Fibroblast of mammary gland (primary cell): ENCODE measurements around the gene RASAL1.

ENCODE experiments used
- DNase-seq: peaks from one replicate; pipeline ENCODE4 v3.0.0-alpha.2; 2010; ENCODE audit warnings: low read depth
- H3K4me3 ChIP-seq: 2 replicates; pipeline ENCODE4 v1.5.1; 2011; ENCODE audit warnings: low read depth, mild to moderate bottlenecking, low read length, moderate library complexity; ENCODE audit not compliant: control insufficient read depth
- CTCF ChIP-seq: conservative IDR thresholded peaks from 2 replicates; pipeline ENCODE4 v1.5.1; 2011; ENCODE audit warnings: low read depth, low read length, inconsistent platforms; ENCODE audit not compliant: control insufficient read depth, insufficient read depth

The RASAL1 gene

GRCh38 chr12:113140706-113141105 lies 5.1 kb upstream of the RASAL1 start:
- H3K4me3 ChIP-seq, result no peak overlapping the region
- no peak for TF ChIP-seq CTCF
- no peak for DNase-seq

DNA sequence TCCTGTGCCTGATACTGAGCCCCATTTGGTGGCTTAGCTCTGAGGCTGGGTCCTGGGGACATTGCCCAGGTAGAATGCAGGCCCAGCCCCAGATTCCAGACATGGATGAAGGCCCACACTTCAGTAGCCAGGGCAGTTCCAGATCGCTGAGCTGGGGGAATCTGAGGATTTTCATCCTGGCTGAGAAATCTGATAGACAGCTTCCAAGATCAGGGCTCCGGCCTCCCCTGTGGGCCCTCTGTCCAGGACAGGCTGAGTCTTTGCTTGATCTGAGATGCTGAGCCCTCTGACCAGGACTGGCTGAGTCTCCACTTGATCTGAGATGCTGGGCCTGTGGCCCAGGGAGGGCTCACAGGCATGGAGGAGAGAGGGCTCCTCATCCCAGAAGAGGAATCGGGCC lies 3.3 kb upstream of the RASAL1 start:
- no peak for TF ChIP-seq CTCF
- DNase-seq, result no peak
- no peak overlapping the region for H3K4me3 ChIP-seq

GRCh38 chr12:113137861-113138783 lies 2.6 kb upstream of the RASAL1 start:
- DNase-seq, result no peak
- TF ChIP-seq CTCF, result no peak
- no peak overlapping the region for H3K4me3 ChIP-seq

DNA sequence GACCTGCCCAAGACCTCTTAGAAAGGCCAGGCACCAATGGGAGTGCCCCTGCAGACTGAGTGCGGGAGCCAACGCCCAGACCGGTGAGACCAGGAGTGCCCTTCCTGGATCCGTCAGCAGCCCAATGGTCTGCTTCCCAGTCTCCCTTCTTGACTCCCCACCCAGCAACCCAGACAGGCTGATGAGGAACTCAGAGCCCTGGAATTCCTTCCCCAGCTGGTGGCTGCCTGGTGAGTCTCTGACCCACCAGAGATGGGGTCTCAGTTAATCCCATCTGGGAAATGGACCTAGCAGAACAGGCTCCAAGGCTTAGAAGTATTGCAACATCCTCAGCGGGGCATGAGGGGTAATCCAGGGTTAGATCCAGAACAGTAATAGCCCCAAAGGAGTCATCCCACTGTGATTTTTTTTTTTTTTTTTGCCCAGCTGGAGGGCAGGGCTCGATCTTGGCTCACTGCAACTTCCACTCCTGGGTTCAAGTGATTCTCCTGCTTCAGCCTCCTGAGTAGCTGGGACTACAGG lies 1.5 kb upstream of the RASAL1 start:
- no peak for DNase-seq
- no peak overlapping the region for H3K4me3 ChIP-seq
- no peak for TF ChIP-seq CTCF

DNA sequence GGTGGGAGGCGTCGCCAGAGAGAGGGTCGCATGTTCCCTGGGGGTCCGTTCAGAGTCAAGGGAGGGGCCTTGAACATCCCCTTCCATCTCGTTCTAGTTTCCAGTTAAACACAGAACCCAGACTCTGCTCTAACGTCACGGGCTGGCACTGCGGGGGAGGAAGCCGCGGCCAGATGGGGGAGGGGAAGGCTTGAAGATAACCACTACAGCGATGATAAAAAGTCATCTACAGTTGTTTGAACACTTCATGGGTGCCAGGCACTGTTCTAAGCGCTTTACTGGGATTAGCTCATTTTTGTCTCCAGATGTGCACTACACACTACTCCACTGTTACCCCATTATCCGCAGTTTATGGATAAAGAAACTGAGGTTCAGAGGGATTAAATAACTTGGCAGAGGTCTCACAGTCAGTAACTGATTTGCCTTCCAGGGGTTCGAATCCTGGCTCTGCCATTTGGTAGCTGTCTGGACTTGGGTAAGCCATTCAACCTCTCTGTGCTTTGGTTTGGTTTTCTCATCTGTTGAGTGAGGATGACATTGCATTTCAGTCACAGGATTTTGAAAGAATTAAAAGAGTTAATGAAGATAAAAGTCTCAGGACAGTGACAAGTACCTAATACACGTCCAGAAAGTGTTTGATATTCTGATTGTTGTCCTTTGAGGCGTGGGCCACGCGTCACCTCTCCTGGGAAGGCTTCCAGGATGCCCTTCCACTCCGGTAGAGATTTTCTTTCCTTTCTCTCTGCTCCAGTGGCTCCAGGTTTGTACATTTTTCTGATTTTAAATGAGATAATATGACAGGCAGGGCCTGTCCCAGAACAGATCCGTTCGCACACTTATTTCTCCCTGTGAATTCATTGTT lies 798 bp upstream of the RASAL1 start:
- no peak for TF ChIP-seq CTCF
- H3K4me3 ChIP-seq, result no peak overlapping the region
- no peak for DNase-seq

DNA sequence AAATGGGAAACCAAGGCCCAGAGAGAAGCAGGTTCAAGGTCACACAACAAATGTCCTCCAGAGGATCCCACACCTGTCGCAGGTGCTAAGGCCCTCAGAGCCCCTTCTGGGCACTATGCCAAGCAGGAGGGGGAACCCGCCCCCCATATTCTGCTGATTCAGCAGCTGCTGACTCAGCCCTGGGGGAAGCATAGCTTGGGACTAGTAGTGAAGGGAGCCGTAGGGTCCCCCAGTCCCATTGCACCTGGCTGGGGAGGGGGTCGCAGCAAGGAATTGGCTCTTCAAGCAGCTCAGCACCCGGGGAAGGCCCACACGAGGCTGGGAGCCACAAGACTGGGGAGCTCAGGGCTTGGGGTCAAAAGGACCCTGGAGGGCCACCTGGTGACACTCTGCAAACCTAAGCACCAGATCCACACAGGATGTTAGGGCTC lies 1.0 kb downstream of the RASAL1 start:
- no peak for TF ChIP-seq CTCF
- no peak overlapping the region for H3K4me3 ChIP-seq
- DNase-seq, result no peak
